IPS-15b (cell line): ENCODE measurements around the gene MORN2.

Experiments used
- H3K27me3 ChIP-seq: one replicate; pipeline ENCODE4 v1.6.1; 2013; ENCODE audit warnings: low read length; ENCODE audit not compliant: control insufficient read depth, insufficient read depth
- H3K36me3 ChIP-seq: one replicate; pipeline ENCODE4 v1.6.1; 2013; ENCODE audit warnings: low read length; ENCODE audit not compliant: control insufficient read depth, insufficient read depth
- H3K4me1 ChIP-seq: one replicate; pipeline ENCODE4 v1.6.1; 2013; ENCODE audit warnings: mild to moderate bottlenecking, low read length; ENCODE audit not compliant: control insufficient read depth, insufficient read depth
- H3K4me3 ChIP-seq: one replicate; pipeline ENCODE4 v1.5.1; 2013; ENCODE audit warnings: low read depth, low read length
- H3K9ac ChIP-seq: one replicate; pipeline ENCODE4 v1.6.1; 2013; ENCODE audit warnings: low read depth, mild to moderate bottlenecking, low read length
- H3K9me3 ChIP-seq: one replicate; pipeline ENCODE4 v1.6.1; 2013; ENCODE audit warnings: mild to moderate bottlenecking, low read length; ENCODE audit not compliant: control insufficient read depth, insufficient read depth

Gene MORN2

DNA sequence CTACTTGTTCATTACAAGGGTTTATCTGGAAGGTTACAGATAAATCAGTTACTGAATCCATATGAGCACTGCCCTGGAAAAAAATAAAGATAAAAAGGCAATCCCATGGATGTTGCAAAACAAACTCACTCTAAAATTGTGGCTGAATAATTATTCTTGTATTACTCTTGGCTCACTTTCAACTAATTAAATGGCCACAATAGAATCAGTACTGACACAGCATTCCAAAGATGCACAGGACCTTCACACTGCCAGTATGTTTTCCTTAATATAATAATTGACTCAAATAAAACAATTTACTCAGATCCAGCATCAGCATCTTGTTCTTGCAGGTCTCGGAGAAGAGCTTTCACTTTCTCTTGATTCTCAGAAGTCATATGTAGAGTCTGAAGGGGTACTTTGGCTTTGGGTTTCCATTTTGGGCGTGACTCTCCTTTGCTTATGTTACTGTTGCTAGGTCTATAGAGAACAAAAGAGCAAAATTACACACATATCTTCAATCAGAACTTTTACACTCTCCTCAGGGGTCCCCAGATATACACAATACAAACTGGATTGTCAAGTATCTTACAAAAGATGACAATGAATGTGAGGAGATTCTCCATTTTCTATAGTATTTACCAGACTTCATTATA is 12.6 kb upstream of the MORN2 start:
- Histone ChIP-seq H3K36me3 (peaks cover 15% of the 10 kb centered on the region), H3K27me3 (no peaks in the 10 kb centered on the region), H3K4me3 (no peak overlapping the region), H3K9me3 (no peaks in the 10 kb centered on the region), H3K4me1 (no peaks in the 10 kb centered on the region), H3K9ac (no peak overlapping the region)

DNA sequence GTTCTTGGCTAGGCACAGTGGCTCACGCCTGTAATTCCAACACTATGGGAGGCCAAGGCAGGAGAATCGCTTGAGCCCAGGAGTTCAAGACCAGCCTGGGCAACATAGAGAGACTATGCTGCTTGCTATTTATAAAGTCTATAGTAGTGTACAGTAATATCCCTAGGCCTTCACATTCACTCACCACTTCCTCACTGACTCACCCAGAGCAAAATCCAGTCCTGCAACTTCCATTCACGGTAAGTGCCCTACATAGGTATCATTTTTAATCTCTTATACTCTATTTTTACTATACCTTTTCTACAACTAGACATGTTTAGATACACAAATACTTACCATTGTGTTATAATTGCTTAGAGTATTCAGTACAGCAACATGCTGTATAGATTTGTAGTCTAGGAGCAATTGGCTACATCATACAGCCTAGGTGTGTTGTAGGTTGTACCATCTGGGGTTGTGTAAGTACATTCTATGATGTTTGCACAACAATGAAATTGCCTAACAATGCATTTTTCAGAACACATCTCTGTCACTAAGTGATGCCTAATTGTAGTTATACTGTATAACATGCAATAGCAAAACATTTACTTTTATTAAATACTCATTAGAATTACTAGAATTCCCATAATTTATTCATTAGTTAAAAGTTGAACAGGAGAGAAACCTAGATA is 8.9 kb upstream of the MORN2 start:
- H3K4me1 ChIP-seq = no peaks in the 10 kb centered on the region
- H3K36me3 ChIP-seq = peaks cover 11% of the 10 kb centered on the region
- H3K27me3 ChIP-seq = no peaks in the 10 kb centered on the region
- H3K9me3 ChIP-seq = no peaks in the 10 kb centered on the region
- no peak overlapping the region for H3K4me3 ChIP-seq
- no peak overlapping the region for H3K9ac ChIP-seq

DNA sequence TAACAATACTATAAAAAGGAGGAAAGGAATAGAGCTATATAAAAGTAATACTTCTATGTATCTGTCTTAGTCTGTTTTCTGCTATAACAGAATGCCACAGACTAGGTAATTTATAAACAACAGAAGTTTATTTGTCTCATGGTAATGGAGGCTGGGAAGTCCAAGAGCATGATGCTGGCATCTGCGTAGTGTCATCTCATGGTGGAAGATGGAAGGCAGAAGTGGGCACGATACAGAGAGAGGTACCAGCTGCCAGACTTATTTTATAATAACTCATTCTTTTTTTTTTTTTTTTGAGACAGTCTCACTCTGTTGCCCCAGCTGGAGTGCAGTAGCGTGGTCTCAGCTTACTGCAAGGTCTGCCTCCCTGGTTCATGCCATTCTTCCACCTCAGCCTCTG is 4.3 kb upstream of the MORN2 start:
- Histone ChIP-seq H3K9ac (no peak overlapping the region), H3K9me3 (no peaks in the 10 kb centered on the region), H3K36me3 (peaks cover 7% of the 10 kb centered on the region), H3K4me3 (no peak overlapping the region), H3K27me3 (no peaks in the 10 kb centered on the region), H3K4me1 (no peaks in the 10 kb centered on the region)

- no peaks in the 10 kb centered on the region for H3K9me3 ChIP-seq
These were observed 2.0 kb upstream of the MORN2 start for GRCh38 chr2:38873763-38874162.

DNA sequence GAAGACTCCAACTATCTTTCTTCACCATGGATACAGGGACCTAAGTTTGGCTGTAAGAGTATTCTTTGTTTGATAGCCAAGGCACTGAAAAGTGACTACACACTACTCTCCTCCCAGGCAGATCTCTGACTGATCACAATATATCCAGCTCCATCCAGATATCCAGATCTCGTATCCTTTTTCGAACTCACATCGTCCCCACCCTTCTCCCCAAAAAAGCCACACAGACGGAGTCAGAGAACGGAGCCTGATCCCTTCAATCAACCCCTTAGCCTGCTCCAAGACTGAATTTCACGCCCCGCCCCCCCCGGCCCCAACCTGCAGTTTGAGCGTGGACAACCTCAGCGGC is 575 bp upstream of the MORN2 start:
- peak overlapping the region; percentile 79 for H3K9ac ChIP-seq
- no peaks in the 10 kb centered on the region for H3K27me3 ChIP-seq
- peaks cover 3% of the 10 kb centered on the region for H3K36me3 ChIP-seq
- H3K4me3 ChIP-seq = peak overlapping the region; percentile 98
- no peaks in the 10 kb centered on the region for H3K4me1 ChIP-seq
- H3K9me3 ChIP-seq = no peaks in the 10 kb centered on the region

More at GRCh38 chr2:38873763-38874162, 2.0 kb upstream of the MORN2 start:
- Histone ChIP-seq H3K9ac (no peak overlapping the region), H3K4me3 (no peak overlapping the region), H3K27me3 (no peaks in the 10 kb centered on the region), H3K4me1 (no peaks in the 10 kb centered on the region), H3K36me3 (peaks cover 3% of the 10 kb centered on the region)

- H3K27me3 ChIP-seq = no peaks in the 10 kb centered on the region
- no peaks in the 10 kb centered on the region for H3K4me1 ChIP-seq
- no peaks in the 10 kb centered on the region for H3K9me3 ChIP-seq
- H3K36me3 ChIP-seq = peaks cover 3% of the 10 kb centered on the region
- H3K4me3 ChIP-seq = peak overlapping the region; percentile 98
- no peak overlapping the region for H3K9ac ChIP-seq
These were observed 631 bp downstream of the MORN2 start for GRCh38 chr2:38876407-38876806.

GRCh38 chr2:38886063-38886462 is 10.3 kb downstream of the MORN2 start:
- Histone ChIP-seq H3K9me3 (no peaks in the 10 kb centered on the region), H3K36me3 (no peaks in the 10 kb centered on the region), H3K27me3 (no peaks in the 10 kb centered on the region), H3K4me3 (no peak overlapping the region), H3K4me1 (no peaks in the 10 kb centered on the region), H3K9ac (no peak overlapping the region)

GRCh38 chr2:38887347-38887746 is 11.6 kb downstream of the MORN2 start:
- H3K27me3 ChIP-seq = no peaks in the 10 kb centered on the region
- H3K4me1 ChIP-seq = no peaks in the 10 kb centered on the region
- H3K9ac ChIP-seq = no peak overlapping the region
- no peaks in the 10 kb centered on the region for H3K36me3 ChIP-seq
- no peak overlapping the region for H3K4me3 ChIP-seq
- no peaks in the 10 kb centered on the region for H3K9me3 ChIP-seq

- Histone ChIP-seq H3K36me3 (no peaks in the 10 kb centered on the region), H3K9ac (no peak overlapping the region), H3K4me1 (no peaks in the 10 kb centered on the region), H3K9me3 (no peaks in the 10 kb centered on the region), H3K27me3 (no peaks in the 10 kb centered on the region), H3K4me3 (no peak overlapping the region)
These were observed 12.3 kb downstream of the MORN2 start for GRCh38 chr2:38887902-38888554.

GRCh38 chr2:38889045-38889444 is 13.3 kb downstream of the MORN2 start:
- Histone ChIP-seq H3K4me3 (no peak overlapping the region), H3K36me3 (no peaks in the 10 kb centered on the region), H3K9ac (no peak overlapping the region), H3K9me3 (no peaks in the 10 kb centered on the region), H3K4me1 (no peaks in the 10 kb centered on the region), H3K27me3 (no peaks in the 10 kb centered on the region)

- H3K4me3 ChIP-seq = no peak within 1 kb of the TSS
- H3K36me3 ChIP-seq = no peaks in the 10 kb centered on the region
- no peaks in the 10 kb centered on the region for H3K9me3 ChIP-seq
These were observed 13.8 kb downstream of the MORN2 start, which contains the start of gene ARHGEF33 for GRCh38 chr2:38889575-38889974. ARHGEF33 (plus strand) TSS chr2:38889875; CDS start chr2:38919448, 29,573 bp downstream.

DNA sequence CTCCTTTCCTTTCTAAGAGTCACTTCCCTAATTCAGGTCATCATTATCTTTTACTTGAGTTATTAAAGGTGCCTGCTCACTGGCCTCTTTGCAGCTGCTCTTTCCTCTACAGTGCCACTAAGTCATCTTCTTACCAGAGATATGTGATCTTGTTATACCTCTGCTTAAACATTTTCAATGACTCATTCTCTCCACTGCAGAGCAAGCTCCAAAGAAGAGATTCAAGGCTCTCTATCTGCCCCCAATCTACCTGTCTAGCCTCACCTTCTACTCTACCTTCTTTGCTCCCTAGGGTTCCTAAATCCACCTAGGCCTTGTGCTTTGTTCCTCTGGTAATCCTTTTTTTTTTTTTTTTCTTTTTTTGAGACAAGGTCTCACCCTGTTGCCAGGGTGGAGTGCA is 17.0 kb downstream of the MORN2 start:
- no peak overlapping the region for H3K4me3 ChIP-seq

More at GRCh38 chr2:38889575-38889974, 13.8 kb downstream of the MORN2 start, which contains the start of gene ARHGEF33:
- no peaks in the 10 kb centered on the region for H3K4me1 ChIP-seq
- H3K27me3 ChIP-seq = no peaks in the 10 kb centered on the region
- no peak within 1 kb of the TSS for H3K9ac ChIP-seq

More for the DNA sequence above, 17.0 kb downstream of the MORN2 start:
- Histone ChIP-seq H3K36me3 (no peaks in the 10 kb centered on the region), H3K9me3 (no peaks in the 10 kb centered on the region), H3K4me1 (no peaks in the 10 kb centered on the region), H3K9ac (no peak overlapping the region), H3K27me3 (no peaks in the 10 kb centered on the region)
